Lower leg skin (tissue), 4 donors: ENCODE data around the gene HSPA8. TPM values are rescaled to one million over a fixed set of nuclear protein-coding genes. Genes with fewer than 3 reads are reported as not detected.
"Not testable (repeated sequence)": the region's sequence is repeated elsewhere in the genome, so short reads cannot be mapped to it uniquely, and the experiment has no call there.

ENCODE experiments used
- DNase-seq, 2 donors: peaks; one replicate each; pipeline ENCODE4 v3.0.0-alpha.2; 2019; ENCODE audit warnings: low spot score in 2 of 2
- H3K4me3 ChIP-seq: fragments of 200-600 bp; sonication (generic); 2 replicates; pipeline ENCODE4 v1.5.1; 2017; ENCODE audit warnings: mild to moderate bottlenecking, low read depth; ENCODE audit not compliant: poor library complexity, severe bottlenecking
- POLR2A ChIP-seq, 2 donors: fragments of 450-650 bp; IDR thresholded peaks; one replicate each; pipeline ENCODE4 v1.6.1; 2016 to 2017; ENCODE audit warnings: antibody characterized with exemption in 2 of 2, mild to moderate bottlenecking in 1 of 2, moderate library complexity in 1 of 2
- WGBS, 2 donors: methylation state at CpG; one replicate each; pipeline ENCODE4 v1.1.5; 2018; 5-methylcytosine and 5-hydroxymethylcytosine counted together
- intact Hi-C: fragments of 100-400 bp; cut with DNase I; formaldehyde crosslinking; loops from one replicate; pipeline ENCODE4 v1.15.0; 2023; ENCODE audit warnings: low total_unique reads
- total RNA-seq, 4 donors: library from RNA; depleted of rRNA; stranded (reverse); fragments of >200 nt; gene quantifications; one replicate each; pipeline ENCODE4 v1.1.0, GENCODE V29; 2016
- TF ChIP-seq, protein P1 (sequence below), 3 donors: fragments of 450-650 bp; IDR thresholded peaks; one replicate each; pipeline ENCODE4 v1.5.1; 2016; ENCODE audit warnings: antibody characterized with exemption in 3 of 3, mild to moderate bottlenecking in 3 of 3, moderate library complexity in 2 of 3

HSPA8 gene
- total RNA-seq, 4 donors from 2014 or later = 202 to 485 (median 346) TPM

- DNase-seq = no peak
- no peak overlapping the region for H3K4me3 ChIP-seq
- intact Hi-C loops = no loop called here
- TF ChIP-seq, protein P1, sequence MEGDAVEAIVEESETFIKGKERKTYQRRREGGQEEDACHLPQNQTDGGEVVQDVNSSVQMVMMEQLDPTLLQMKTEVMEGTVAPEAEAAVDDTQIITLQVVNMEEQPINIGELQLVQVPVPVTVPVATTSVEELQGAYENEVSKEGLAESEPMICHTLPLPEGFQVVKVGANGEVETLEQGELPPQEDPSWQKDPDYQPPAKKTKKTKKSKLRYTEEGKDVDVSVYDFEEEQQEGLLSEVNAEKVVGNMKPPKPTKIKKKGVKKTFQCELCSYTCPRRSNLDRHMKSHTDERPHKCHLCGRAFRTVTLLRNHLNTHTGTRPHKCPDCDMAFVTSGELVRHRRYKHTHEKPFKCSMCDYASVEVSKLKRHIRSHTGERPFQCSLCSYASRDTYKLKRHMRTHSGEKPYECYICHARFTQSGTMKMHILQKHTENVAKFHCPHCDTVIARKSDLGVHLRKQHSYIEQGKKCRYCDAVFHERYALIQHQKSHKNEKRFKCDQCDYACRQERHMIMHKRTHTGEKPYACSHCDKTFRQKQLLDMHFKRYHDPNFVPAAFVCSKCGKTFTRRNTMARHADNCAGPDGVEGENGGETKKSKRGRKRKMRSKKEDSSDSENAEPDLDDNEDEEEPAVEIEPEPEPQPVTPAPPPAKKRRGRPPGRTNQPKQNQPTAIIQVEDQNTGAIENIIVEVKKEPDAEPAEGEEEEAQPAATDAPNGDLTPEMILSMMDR (IDR thresholded peaks at IDR 0.05) = no peak
- TF ChIP-seq POLR2A (IDR thresholded peaks at IDR 0.05) = no peak
- 82 to 83% methylated on average over 2 of the region's 2 CpGs for WGBS, 2 donors
These were observed 3.7 kb upstream of the HSPA8 start for GRCh38 chr11:123065621-123066020.

DNA sequence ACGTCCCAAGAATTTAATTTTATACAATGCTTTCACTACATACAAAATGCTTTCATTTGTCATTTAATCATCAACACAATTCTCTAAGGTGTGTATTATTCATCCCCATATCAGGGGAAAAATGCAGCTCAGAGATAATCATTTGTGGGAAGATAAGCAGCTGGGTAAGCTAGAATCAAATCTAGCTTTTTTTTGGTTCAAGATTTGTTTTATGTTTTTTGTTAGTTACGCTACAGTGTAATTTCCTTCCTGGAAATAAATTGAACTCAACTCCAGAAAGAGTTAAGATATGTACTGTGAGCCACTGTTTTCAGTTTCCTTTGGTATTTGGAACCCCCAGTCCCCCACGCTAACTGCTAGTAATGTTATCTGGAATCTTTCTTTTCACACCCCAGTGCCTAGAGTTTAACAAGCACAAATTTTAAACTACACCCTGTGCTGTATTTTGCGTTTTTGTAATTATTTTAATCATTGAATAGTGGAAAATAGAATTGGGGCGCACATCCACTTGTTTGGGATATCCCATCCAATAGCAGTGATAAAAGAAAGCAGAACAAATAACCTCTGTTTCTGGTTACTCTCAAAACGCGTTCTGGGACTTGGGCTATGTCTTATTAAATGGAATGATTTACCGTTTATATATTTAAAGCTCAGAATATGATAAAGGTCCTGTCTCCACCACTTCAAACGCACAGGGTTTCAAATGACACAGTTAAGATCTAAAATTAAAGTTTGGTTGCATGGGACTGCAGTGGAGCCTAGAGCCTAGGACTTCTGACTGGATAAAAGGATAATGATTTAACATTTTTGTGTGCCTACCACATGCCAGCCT, 2.1 kb upstream of the HSPA8 start:
- intact Hi-C loops = no loop called here

DNA sequence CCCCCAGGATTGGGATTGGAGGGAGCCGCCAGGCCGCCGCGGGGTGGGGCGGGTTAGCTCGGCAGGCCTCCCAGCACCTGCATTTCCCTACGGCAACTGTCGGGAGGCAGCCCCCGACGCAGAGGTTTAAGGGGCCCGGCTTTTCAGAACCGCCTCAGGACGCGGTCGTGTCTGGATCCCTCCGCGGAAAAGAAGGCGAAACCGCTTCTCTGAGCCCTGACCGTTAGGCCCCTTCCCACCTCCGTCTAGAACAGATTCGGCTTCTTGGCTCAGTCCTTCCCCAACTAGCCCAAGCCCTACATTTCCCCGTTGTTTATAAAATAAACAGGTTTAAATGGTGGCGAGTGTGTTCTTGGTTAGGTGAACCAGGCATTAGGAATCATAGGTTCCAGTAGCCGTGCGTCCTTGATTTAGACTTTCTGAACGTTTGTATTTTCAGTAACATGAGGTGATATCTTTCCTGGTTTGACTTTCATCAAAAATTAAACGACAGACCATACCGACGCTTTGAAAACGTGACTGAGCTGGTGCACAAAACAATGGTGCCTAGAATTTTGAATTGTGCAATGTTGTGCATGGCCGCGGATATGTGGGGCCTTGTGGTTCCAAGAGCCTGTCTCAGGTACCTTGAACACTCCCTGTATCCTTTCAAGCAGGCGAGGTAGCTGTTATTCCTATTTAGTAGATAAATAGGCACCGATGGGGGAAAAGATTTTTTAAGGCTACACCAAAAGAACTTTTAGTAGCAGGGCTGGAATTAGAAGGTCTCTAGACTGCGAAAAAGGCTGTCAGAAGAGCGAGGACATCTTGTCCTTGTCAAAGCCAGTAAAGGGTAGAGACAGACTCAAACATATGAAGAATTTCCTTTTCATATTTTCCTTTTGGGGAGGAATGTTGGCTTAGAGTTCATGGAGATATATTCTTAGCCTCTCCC, 1.2 kb upstream of the HSPA8 start:
- WGBS, 2 donors = 3 to 4% methylated on average over 31 of the region's 37 CpGs
- H3K4me3 ChIP-seq = peak overlapping the region; percentile 65
- TF ChIP-seq, protein P1 (IDR thresholded peaks at IDR 0.05) = no peak
- TF ChIP-seq POLR2A (IDR thresholded peaks at IDR 0.05) = no peak
- DNase-seq = peak; percentile 54 to 90
- intact Hi-C loops = no loop called here

More for the DNA sequence above, 2.1 kb upstream of the HSPA8 start:
- WGBS, 2 donors = 38 to 43% methylated on average over 9 of the region's 9 CpGs
- TF ChIP-seq, protein P1 (IDR thresholded peaks at IDR 0.05) = no peak
- TF ChIP-seq POLR2A (IDR thresholded peaks at IDR 0.05) = no peak
- no peak overlapping the region for H3K4me3 ChIP-seq
- no peak for DNase-seq

- peak; percentile 99 to 100 for DNase-seq
- TF ChIP-seq, protein P1 (IDR thresholded peaks at IDR 0.05) = no peak
- TF ChIP-seq POLR2A (IDR thresholded peaks at IDR 0.05) = no peak
- 0 to 1% methylated on average over 44 to 59 of the region's 63 CpGs for WGBS, 2 donors
- peak overlapping the region; percentile 85 for H3K4me3 ChIP-seq
- intact Hi-C loops = no loop called here
These were observed 389 bp upstream of the HSPA8 start for GRCh38 chr11:123062158-123062891.

DNA sequence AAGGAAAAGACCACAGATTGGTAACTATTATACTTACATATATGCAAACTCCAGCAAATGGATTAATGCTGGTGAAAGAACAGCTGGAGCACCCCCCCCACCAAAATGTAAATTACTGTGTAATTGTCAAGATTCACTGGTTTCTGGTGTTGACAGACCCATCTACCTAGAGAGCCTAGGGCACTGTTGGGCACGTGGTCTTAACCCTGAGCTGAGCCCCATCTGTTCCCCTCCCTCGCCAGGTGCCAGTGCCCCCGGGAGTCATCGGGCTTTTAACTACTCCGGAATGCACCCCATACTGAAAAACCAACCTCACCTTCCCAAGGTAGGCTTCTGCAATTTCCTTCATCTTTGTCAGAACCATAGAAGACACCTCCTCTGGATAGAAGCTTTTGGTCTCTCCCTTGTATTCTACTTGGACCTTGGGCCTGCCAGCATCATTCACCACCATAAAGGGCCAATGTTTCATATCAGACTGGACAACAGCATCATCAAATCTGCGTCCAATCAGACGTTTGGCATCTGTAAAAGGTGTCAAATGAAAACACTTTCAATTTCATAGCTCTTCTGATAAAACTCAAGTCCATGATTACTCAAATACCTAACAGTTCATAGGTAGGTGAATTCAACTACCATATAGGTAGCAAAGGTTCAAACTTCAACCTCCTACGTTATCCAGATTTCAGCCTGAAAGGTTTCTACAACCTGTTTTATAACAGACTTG, 1.5 kb downstream of the HSPA8 start:
- TF ChIP-seq, protein P1 (IDR thresholded peaks at IDR 0.05) = no peak
- TF ChIP-seq POLR2A (IDR thresholded peaks at IDR 0.05) = no peak
- 4 to 10% methylated on average over 8 of the region's 8 CpGs for WGBS, 2 donors
- DNase-seq = no peak
- peak overlapping the region; percentile 85 for H3K4me3 ChIP-seq
- intact Hi-C loops = no loop called here

- intact Hi-C loops, DNase-seq: not testable (repeated sequence)
- peak overlapping the region; percentile 13 for H3K4me3 ChIP-seq
- 46 to 51% methylated on average over 18 of the region's 18 CpGs for WGBS, 2 donors
These were observed 2.7 kb downstream of the HSPA8 start for GRCh38 chr11:123059041-123059920.
